HG02763 (cell line): ENCODE results near the gene GSTO2.

Experiments
- ATAC-seq: cut with Tn5 transposase; IDR thresholded peaks from one replicate; pipeline ENCODE4 v1.9.1; 2021; ENCODE audit warnings: mild to moderate bottlenecking, moderate library complexity; ENCODE audit not compliant: unreplicated experiment

GSTO2 gene

GRCh38 chr10:104279550-104280259 lies 10.7 kb downstream of the GSTO2 start:
- ATAC-seq, result no peak

- ATAC-seq, result no peak
Measured at GRCh38 chr10:104281694-104282093, 12.7 kb downstream of the GSTO2 start.

- ATAC-seq, result no peak
Measured at GRCh38 chr10:104284846-104285245, 15.9 kb downstream of the GSTO2 start.

- no peak for ATAC-seq
Measured at GRCh38 chr10:104286939-104287338, 18.0 kb downstream of the GSTO2 start.

- no peak for ATAC-seq
Measured at GRCh38 chr10:104288355-104288754, 19.4 kb downstream of the GSTO2 start.

GRCh38 chr10:104291439-104291951 lies 22.5 kb downstream of the GSTO2 start:
- peak; percentile 97 for ATAC-seq

GRCh38 chr10:104293011-104293410 lies 24.0 kb downstream of the GSTO2 start:
- ATAC-seq, result no peak

- no peak for ATAC-seq
Measured at GRCh38 chr10:104293781-104294321, 24.9 kb downstream of the GSTO2 start.

- no peak for ATAC-seq
Measured at GRCh38 chr10:104296687-104297436, 27.9 kb downstream of the GSTO2 start.

- ATAC-seq, result no peak
Measured at GRCh38 chr10:104297697-104298660, 29.0 kb downstream of the GSTO2 start.

GRCh38 chr10:104299031-104299904 lies 30.3 kb downstream of the GSTO2 start:
- no peak for ATAC-seq

GRCh38 chr10:104300002-104300735 lies 31.2 kb downstream of the GSTO2 start:
- no peak for ATAC-seq

GRCh38 chr10:104300736-104301292 lies 31.8 kb downstream of the GSTO2 start:
- ATAC-seq, result no peak

GRCh38 chr10:104301907-104302690 lies 33.1 kb downstream of the GSTO2 start:
- no peak for ATAC-seq

- no peak for ATAC-seq
Measured at GRCh38 chr10:104303594-104304355, 34.8 kb downstream of the GSTO2 start.

GRCh38 chr10:104304356-104304745 lies 35.4 kb downstream of the GSTO2 start:
- no peak for ATAC-seq

- ATAC-seq, result no peak
Measured at GRCh38 chr10:104304927-104305326, 35.9 kb downstream of the GSTO2 start.
